IMR-90 (cell line): ENCODE results near the gene HEATR3. TPM values are rescaled to one million over a fixed set of nuclear protein-coding genes. Genes with fewer than 3 reads are reported as not detected.

ENCODE experiments used
- ATAC-seq: fragments of 200-7000 bp; cut with Tn5 transposase; 2 replicates; pipeline ENCODE4 v1.9.1; 2020; ENCODE audit warnings: low read depth, mild to moderate bottlenecking, moderate library complexity
- BruUV-seq: library from RNA; stranded (reverse); fragments of 400-500 nt; replicated peaks from 2 replicates; lab custom pipeline; 2021; lab: Mats Ljungman, UMichigan
- CTCF ChIA-PET: fragments of 300-600 bp; formaldehyde crosslinking; extraction: SDS; loops from one replicate; lab custom pipeline; 2021; ENCODE audit warnings: antibody characterized with exemption; lab: Yijun Ruan, JAX
- POLR2A ChIA-PET: fragments of 300-600 bp; sonication (Branson Sonifier 250); formaldehyde crosslinking; loops from one replicate; lab custom pipeline; 2022; ENCODE audit warnings: antibody characterized with exemption; ENCODE audit not compliant: unreplicated experiment; lab: Charles Lee
- DNase-seq: peaks from one replicate; pipeline ENCODE4 v3.0.0; 2013
- H2AFZ ChIP-seq: replicated peaks from 2 replicates; pipeline ENCODE3; 2013; ENCODE audit warnings: low read length, mild to moderate bottlenecking; ENCODE audit not compliant: poor library complexity
- H2AK5ac ChIP-seq: 2 replicates; pipeline ENCODE4 v1.6.1; 2013; ENCODE audit warnings: low read depth, low read length, inconsistent platforms
- H2AK9ac ChIP-seq: replicated peaks from 2 replicates; pipeline ENCODE3; 2013; ENCODE audit warnings: mild to moderate bottlenecking, low read depth, low read length, moderate library complexity; ENCODE audit not compliant: poor library complexity
- H2BK120ac ChIP-seq: 2 replicates; pipeline ENCODE4 v1.6.1; 2013; ENCODE audit warnings: low read depth, low read length, inconsistent platforms
- H2BK15ac ChIP-seq: 3 replicates; pipeline ENCODE4 v1.6.1; 2013; ENCODE audit warnings: low read depth, low read length, inconsistent platforms
- H2BK20ac ChIP-seq: 2 replicates; pipeline ENCODE4 v1.6.1; 2013; ENCODE audit warnings: low read depth, mild to moderate bottlenecking, inconsistent platforms, low read length, moderate library complexity
- H2BK5ac ChIP-seq: 2 replicates; pipeline ENCODE4 v1.6.1; 2013; ENCODE audit warnings: mild to moderate bottlenecking, low read depth, low read length, inconsistent platforms; ENCODE audit not compliant: poor library complexity, severe bottlenecking
- H3K14ac ChIP-seq: replicated peaks from 2 replicates; pipeline ENCODE4 v1.6.1; 2013; ENCODE audit warnings: low read depth, low read length, inconsistent platforms
- H3K18ac ChIP-seq: 2 replicates; pipeline ENCODE4 v1.6.1; 2013; ENCODE audit warnings: low read depth, low read length, control low read depth
- H3K23ac ChIP-seq: 2 replicates; pipeline ENCODE4 v1.6.1; 2013; ENCODE audit warnings: low read depth, low read length, inconsistent platforms
- H3K27ac ChIP-seq: 2 replicates; pipeline ENCODE4 v1.5.1; 2013; ENCODE audit warnings: mild to moderate bottlenecking, control low read depth, low read length; ENCODE audit not compliant: insufficient read depth
- H3K27me3 ChIP-seq: 2 replicates; pipeline ENCODE4 v1.6.1; 2013; ENCODE audit warnings: low read length; ENCODE audit not compliant: control insufficient read depth, insufficient read depth
- H3K36me3 ChIP-seq: 2 replicates; pipeline ENCODE4 v1.6.1; 2013; ENCODE audit warnings: low read length, mixed read lengths; ENCODE audit not compliant: control insufficient read depth, insufficient read depth
- H3K4ac ChIP-seq: 2 replicates; pipeline ENCODE4 v1.6.1; 2013; ENCODE audit warnings: low read depth, low read length, inconsistent platforms
- H3K4me1 ChIP-seq: 2 replicates; pipeline ENCODE4 v1.6.1; 2013; ENCODE audit warnings: low read length, mixed read lengths; ENCODE audit not compliant: control insufficient read depth, insufficient read depth
- H3K4me2 ChIP-seq: 2 replicates; pipeline ENCODE4 v1.6.1; 2013; ENCODE audit warnings: low read depth, mild to moderate bottlenecking, control low read depth, low read length, moderate library complexity
- H3K4me3 ChIP-seq: 2 replicates; pipeline ENCODE4 v1.5.1; 2013; ENCODE audit warnings: low read depth, mild to moderate bottlenecking, control low read depth, low read length, moderate library complexity; ENCODE audit not compliant: insufficient read depth
- H3K56ac ChIP-seq: 2 replicates; pipeline ENCODE4 v1.6.1; 2013; ENCODE audit warnings: low read length, inconsistent platforms; ENCODE audit not compliant: insufficient read depth; ENCODE audit errors: extremely low read depth
- H3K79me1 ChIP-seq, 2 experiments: 2 replicates each; pipeline ENCODE4 v1.6.1; 2013; ENCODE audit warnings: low read length in 2 of 2, inconsistent platforms in 1 of 2, low read depth in 1 of 2
- H3K9ac ChIP-seq: 2 replicates; pipeline ENCODE4 v1.6.1; 2013; ENCODE audit warnings: low read depth, low read length, control low read depth
- H3K9me1 ChIP-seq: 2 replicates; pipeline ENCODE4 v1.6.1; 2013; ENCODE audit warnings: low read length, inconsistent platforms; ENCODE audit not compliant: insufficient read depth
- H3K9me3 ChIP-seq: 2 replicates; pipeline ENCODE4 v1.6.1; 2013; ENCODE audit warnings: low read length; ENCODE audit not compliant: control insufficient read depth, insufficient read depth
- H4K20me1 ChIP-seq: 2 replicates; pipeline ENCODE4 v1.6.1; 2013; ENCODE audit warnings: low read length, inconsistent platforms; ENCODE audit not compliant: insufficient read depth
- H4K5ac ChIP-seq: 2 replicates; pipeline ENCODE4 v1.6.1; 2013; ENCODE audit warnings: mild to moderate bottlenecking, low read depth, low read length, control low read depth
- H4K8ac ChIP-seq, 2 experiments: 2 replicates each; pipeline ENCODE4 v1.6.1; 2013; ENCODE audit warnings: low read depth in 2 of 2, low read length in 2 of 2, control low read depth in 1 of 2, inconsistent platforms in 1 of 2
- H4K91ac ChIP-seq: 2 replicates; pipeline ENCODE4 v1.6.1; 2013; ENCODE audit warnings: low read depth, low read length, inconsistent platforms; ENCODE audit not compliant: insufficient read depth
- BHLHE40 ChIP-seq: fragments of 150-350 bp; IDR thresholded peaks from 2 replicates; pipeline ENCODE4 v1.6.1; 2016; ENCODE audit warnings: mild to moderate bottlenecking, low read depth, low read length
- CEBPB ChIP-seq: IDR thresholded peaks from 2 replicates; pipeline ENCODE4 v1.6.1; 2012; ENCODE audit warnings: low read depth, low read length, improper control_type of control experiment
- CHD1 ChIP-seq: IDR thresholded peaks from 2 replicates; pipeline ENCODE4 v1.6.1; 2012; ENCODE audit warnings: low read depth, low read length, improper control_type of control experiment
- MXI1 ChIP-seq: IDR thresholded peaks from 2 replicates; pipeline ENCODE4 v1.6.1; 2012; ENCODE audit warnings: low read depth, mild to moderate bottlenecking, low read length, moderate library complexity, borderline replicate concordance
- RCOR1 ChIP-seq: IDR thresholded peaks from 2 replicates; pipeline ENCODE4 v1.6.1; 2012; ENCODE audit warnings: mild to moderate bottlenecking, low read length, improper control_type of control experiment; ENCODE audit not compliant: insufficient replicate concordance
- RFX5 ChIP-seq: IDR thresholded peaks from 2 replicates; pipeline ENCODE4 v1.8.0; 2012; ENCODE audit warnings: low read depth, mild to moderate bottlenecking, low read length, moderate library complexity
- WGBS, 2 experiments: methylation state at CpG; one replicate each; pipeline versions ENCODE4 v1.1.5 to v1.1.7; 2013; ENCODE audit warnings: missing lambda C conversion rate in 2 of 2; ENCODE audit not compliant: insufficient read length in 1 of 2; ENCODE audit errors: extremely low coverage in 2 of 2; 5-methylcytosine and 5-hydroxymethylcytosine counted together
- dilution Hi-C: fragments of 300-500 bp; cut with HindIII; formaldehyde crosslinking; loops from one replicate; pipeline ENCODE4 v1.14.3; 2018; ENCODE audit warnings: low sequenced_read_pairs; ENCODE audit not compliant: unreplicated experiment
- in situ Hi-C: fragments of 300-500 bp; cut with MboI; formaldehyde crosslinking; loops from 3 replicates; pipeline ENCODE4 v1.14.3; 2019; ENCODE audit warnings: low sequenced_read_pairs, inconsistent platforms, mixed read lengths
- intact Hi-C: fragments of 100-400 bp; cut with micrococcal nuclease; formaldehyde crosslinking; loops from 2 replicates; pipeline ENCODE4 v1.10.0; 2022
- polyA plus RNA-seq, 3 experiments: library from polyadenylated mRNA; depleted of rRNA; stranded (reverse); fragments of >200 nt; gene quantifications; 2 replicates each; pipeline ENCODE4 v1.2.3, GENCODE V29; 2012; ENCODE audit warnings: low replicate concordance in 1 of 3
- total RNA-seq: library from RNA; depleted of rRNA; stranded (reverse); fragments of >200 nt; gene quantifications from 2 replicates; pipeline ENCODE4 v1.2.3, GENCODE V29; 2012
- TF ChIP-seq, protein P1 (sequence below): conservative IDR thresholded peaks from 2 replicates; pipeline ENCODE4 v1.5.1; 2012; ENCODE audit warnings: mild to moderate bottlenecking, low read depth, low read length, improper control_type of control experiment
- TF ChIP-seq, protein P2 (sequence below): fragments of 150-350 bp; IDR thresholded peaks from 2 replicates; pipeline ENCODE4 v1.6.1; 2017; ENCODE audit warnings: mild to moderate bottlenecking, antibody characterized with exemption, low read length, low read depth

Gene HEATR3
- total and polyA plus RNA-seq, 2 of the 4 experiments (the other 2 are of a cell fraction), result 9.4 to 21.1 TPM

DNA sequence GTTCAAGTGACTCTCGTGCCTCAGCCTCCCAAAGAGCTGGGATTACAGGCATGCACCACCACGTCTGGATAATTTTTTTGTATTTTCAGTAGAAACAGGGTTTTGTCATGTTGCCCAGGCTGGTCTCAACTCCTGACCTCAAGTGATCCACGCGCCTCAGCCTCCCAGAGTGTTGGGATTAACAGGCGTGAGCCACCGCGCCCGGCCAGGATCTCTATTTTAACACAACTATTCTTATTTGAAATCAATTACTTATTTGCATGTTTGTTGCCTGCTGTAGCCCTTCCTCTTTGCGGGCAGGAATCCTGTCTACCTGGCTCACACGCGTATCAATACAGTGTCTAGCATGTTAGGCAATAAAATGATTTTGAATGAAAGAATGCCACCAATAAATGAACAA is 41.6 kb upstream of the HEATR3 start:
- H2BK15ac ChIP-seq, result no peak overlapping the region
- dilution Hi-C loops, result no loop called here
- no peak overlapping the region for H2AK9ac ChIP-seq
- H4K20me1 ChIP-seq, result no peaks in the 10 kb centered on the region; the same call in 1 of the 2 replicates
- in situ Hi-C loops, result no loop called here
- H3K4ac ChIP-seq, result no peak overlapping the region
- H2BK20ac ChIP-seq, result no peak overlapping the region
- no peak overlapping the region for H2AK5ac ChIP-seq
- ChIA-PET CTCF (interaction anchor here (0.6 to 4.1 kb wide), 10 partner anchors 12 to 692 kb away, joined by 3 to 54 read pairs (median 3); no protein-coding TSS in a partner anchor), POLR2A (interaction anchor here (0.6 kb wide), 1 partner anchor 9 kb away, joined by 21 read pairs; no protein-coding TSS in a partner anchor)
- no peak overlapping the region for H4K91ac ChIP-seq
- H3K4me3 ChIP-seq, result no peak overlapping the region
- no peak overlapping the region for H3K18ac ChIP-seq
- no peak overlapping the region for H3K9ac ChIP-seq
- TF ChIP-seq RFX5 (no peak), MXI1 (no peak), RCOR1 (no peak), CHD1 (no peak), CEBPB (no peak), BHLHE40 (no peak)
- TF ChIP-seq, protein P1, sequence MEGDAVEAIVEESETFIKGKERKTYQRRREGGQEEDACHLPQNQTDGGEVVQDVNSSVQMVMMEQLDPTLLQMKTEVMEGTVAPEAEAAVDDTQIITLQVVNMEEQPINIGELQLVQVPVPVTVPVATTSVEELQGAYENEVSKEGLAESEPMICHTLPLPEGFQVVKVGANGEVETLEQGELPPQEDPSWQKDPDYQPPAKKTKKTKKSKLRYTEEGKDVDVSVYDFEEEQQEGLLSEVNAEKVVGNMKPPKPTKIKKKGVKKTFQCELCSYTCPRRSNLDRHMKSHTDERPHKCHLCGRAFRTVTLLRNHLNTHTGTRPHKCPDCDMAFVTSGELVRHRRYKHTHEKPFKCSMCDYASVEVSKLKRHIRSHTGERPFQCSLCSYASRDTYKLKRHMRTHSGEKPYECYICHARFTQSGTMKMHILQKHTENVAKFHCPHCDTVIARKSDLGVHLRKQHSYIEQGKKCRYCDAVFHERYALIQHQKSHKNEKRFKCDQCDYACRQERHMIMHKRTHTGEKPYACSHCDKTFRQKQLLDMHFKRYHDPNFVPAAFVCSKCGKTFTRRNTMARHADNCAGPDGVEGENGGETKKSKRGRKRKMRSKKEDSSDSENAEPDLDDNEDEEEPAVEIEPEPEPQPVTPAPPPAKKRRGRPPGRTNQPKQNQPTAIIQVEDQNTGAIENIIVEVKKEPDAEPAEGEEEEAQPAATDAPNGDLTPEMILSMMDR, result no peak
- TF ChIP-seq, protein P2, sequence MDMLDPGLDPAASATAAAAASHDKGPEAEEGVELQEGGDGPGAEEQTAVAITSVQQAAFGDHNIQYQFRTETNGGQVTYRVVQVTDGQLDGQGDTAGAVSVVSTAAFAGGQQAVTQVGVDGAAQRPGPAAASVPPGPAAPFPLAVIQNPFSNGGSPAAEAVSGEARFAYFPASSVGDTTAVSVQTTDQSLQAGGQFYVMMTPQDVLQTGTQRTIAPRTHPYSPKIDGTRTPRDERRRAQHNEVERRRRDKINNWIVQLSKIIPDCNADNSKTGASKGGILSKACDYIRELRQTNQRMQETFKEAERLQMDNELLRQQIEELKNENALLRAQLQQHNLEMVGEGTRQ, result no peak
- H3K27ac ChIP-seq, result no peak overlapping the region
- BruUV-seq, result no TSS peak
- DNase-seq, result no peak
- intact Hi-C loops, result loop anchor here (2.0 to 5.0 kb wide), 5 partner anchors 331 to 641 kb away; no protein-coding TSS in a partner anchor
- H3K23ac ChIP-seq, result no peak overlapping the region
- no peak overlapping the region for H3K56ac ChIP-seq
- H3K36me3 ChIP-seq, result peaks cover 2% of the 10 kb centered on the region; the same call in 1 of the 2 replicates
- H3K79me1 ChIP-seq, result peaks cover 5 to 20% of the 10 kb centered on the region in 2 experiments; a peak in 3 of 4 replicates
- no peak overlapping the region for H3K14ac ChIP-seq
- peaks cover 4% of the 10 kb centered on the region; the same call in 1 of the 2 replicates for H3K27me3 ChIP-seq
- ATAC-seq, result no peak
- H3K4me2 ChIP-seq, result no peak overlapping the region
- no peaks in the 10 kb centered on the region for H3K9me1 ChIP-seq
- H2AFZ ChIP-seq, result peak overlapping the region; percentile 72
- no peak overlapping the region for H2BK5ac ChIP-seq
- H4K5ac ChIP-seq, result no peak overlapping the region
- no peaks in the 10 kb centered on the region for H3K4me1 ChIP-seq
- H4K8ac ChIP-seq, result peak overlapping the region; percentile 17 to 51; a peak in 2 of 4 replicates
- WGBS, 2 experiments, result no CpG with 5 or more reads among the region's 11 CpGs
- no peaks in the 10 kb centered on the region for H3K9me3 ChIP-seq
- no peak overlapping the region for H2BK120ac ChIP-seq
